Left ventricle myocardium inferior (tissue), 1 donor: ENCODE data around the gene ARHGAP24. TPM values are rescaled to one million over a fixed set of nuclear protein-coding genes. Genes with fewer than 3 reads are reported as not detected.
A peak's percentile ranks its signal among the peaks of the same experiment; 100 is the strongest.

Source experiments
- DNase-seq: peaks from one replicate; pipeline ENCODE4 v3.0.0-alpha.2; 2020
- H3K27ac ChIP-seq: fragments of 200-600 bp; replicated peaks from 2 replicates; pipeline ENCODE4 v1.8.0; 2021
- H3K27me3 ChIP-seq: fragments of 200-600 bp; 2 replicates; pipeline ENCODE4 v1.8.0; 2021; ENCODE audit warnings: low read depth
- H3K36me3 ChIP-seq: fragments of 200-600 bp; 2 replicates; pipeline ENCODE4 v1.8.0; 2021
- H3K4me1 ChIP-seq: fragments of 200-600 bp; 2 replicates; pipeline ENCODE4 v1.8.0; 2021
- H3K4me3 ChIP-seq: fragments of 200-600 bp; 2 replicates; pipeline ENCODE4 v1.8.0; 2021; ENCODE audit warnings: mild to moderate bottlenecking, moderate library complexity
- H3K9me3 ChIP-seq: fragments of 200-600 bp; replicated peaks from 2 replicates; pipeline ENCODE4 v1.8.0; 2021
- CTCF ChIP-seq: fragments of 200-600 bp; IDR thresholded peaks from 2 replicates; pipeline ENCODE4 v1.8.0; 2021; ENCODE audit warnings: antibody characterized with exemption, mild to moderate bottlenecking, borderline replicate concordance
- intact Hi-C: fragments of 100-400 bp; cut with micrococcal nuclease; formaldehyde crosslinking; loops from one replicate; pipeline ENCODE4 v1.11.0; 2022
- total RNA-seq: library from RNA; stranded (reverse); fragmentation: NEBNext Ultra II Directional; extraction: Animal tissue kit (Norgen Biotek cat#: 25700); gene quantifications from one replicate; pipeline ENCODE4 v1.2.1, GENCODE V29; 2021
- donor health status: DM: no; HTN: yes; CAD: no; lungs with severe emphysema.

The ARHGAP24 gene
- total RNA-seq, 1 donor from 2014 or later: 13.7 TPM

- Histone ChIP-seq H3K4me1 (peaks cover 28% of the 10 kb centered on the region), H3K4me3 (no peak overlapping the region), H3K27ac (no peak overlapping the region), H3K9me3 (no peaks in the 10 kb centered on the region), H3K27me3 (no peaks in the 10 kb centered on the region), H3K36me3 (no peaks in the 10 kb centered on the region)
- TF ChIP-seq CTCF: no peak
- no peak for DNase-seq
- intact Hi-C loops: no loop called here
Measured at GRCh38 chr4:85431156-85431555, 43.8 kb upstream of the ARHGAP24 start.

GRCh38 chr4:85431881-85432485 is 43.0 kb upstream of the ARHGAP24 start:
- no peak for TF ChIP-seq CTCF
- peaks cover 22% of the 10 kb centered on the region for H3K4me1 ChIP-seq

GRCh38 chr4:85445050-85445639 is 29.8 kb upstream of the ARHGAP24 start:
- H3K27ac ChIP-seq: peak overlapping the region; percentile 54
- no peak overlapping the region for H3K4me3 ChIP-seq
- DNase-seq: no peak
- TF ChIP-seq CTCF: no peak
- intact Hi-C loops: no loop called here
- peaks cover 4% of the 10 kb centered on the region for H3K4me1 ChIP-seq
- H3K9me3 ChIP-seq: no peaks in the 10 kb centered on the region
- no peaks in the 10 kb centered on the region for H3K36me3 ChIP-seq
- no peaks in the 10 kb centered on the region for H3K27me3 ChIP-seq

More at GRCh38 chr4:85431881-85432485, 43.0 kb upstream of the ARHGAP24 start:
- H3K9me3 ChIP-seq: no peaks in the 10 kb centered on the region
- H3K36me3 ChIP-seq: no peaks in the 10 kb centered on the region
- no peaks in the 10 kb centered on the region for H3K27me3 ChIP-seq
- peak overlapping the region; percentile 32 for H3K27ac ChIP-seq
- intact Hi-C loops: no loop called here
- H3K4me3 ChIP-seq: no peak overlapping the region
- no peak for DNase-seq

- H3K36me3 ChIP-seq: no peaks in the 10 kb centered on the region
- H3K27me3 ChIP-seq: no peaks in the 10 kb centered on the region
- no peak overlapping the region for H3K4me3 ChIP-seq
- H3K4me1 ChIP-seq: peaks cover 4% of the 10 kb centered on the region
- H3K9me3 ChIP-seq: no peaks in the 10 kb centered on the region
- TF ChIP-seq CTCF: no peak
- no peak for DNase-seq
- H3K27ac ChIP-seq: peak overlapping the region; percentile 54
- intact Hi-C loops: no loop called here
Measured at GRCh38 chr4:85446141-85446861, 28.6 kb upstream of the ARHGAP24 start.

GRCh38 chr4:85448906-85449890 is 25.8 kb upstream of the ARHGAP24 start:
- intact Hi-C loops: no loop called here
- Histone ChIP-seq H3K36me3 (no peaks in the 10 kb centered on the region), H3K4me3 (no peak overlapping the region), H3K27me3 (no peaks in the 10 kb centered on the region), H3K4me1 (peaks cover 4% of the 10 kb centered on the region), H3K9me3 (no peaks in the 10 kb centered on the region), H3K27ac (no peak overlapping the region)
- no peak for TF ChIP-seq CTCF
- no peak for DNase-seq
